ENCODE results near the gene SKI. TPM values are rescaled to one million over a fixed set of nuclear protein-coding genes. Genes with fewer than 3 reads are reported as not detected.

The SKI gene
- total and polyA plus RNA-seq, 2 of the 4 experiments (the other 2 are of a cell fraction), result 2.3 to 20.1 TPM

GRCh38 chr1:2209400-2210083 lies 18.6 kb upstream of the SKI start:
- CTCF ChIA-PET, result interaction anchor here (0.9 kb wide), 1 partner anchor 15 kb away, joined by 4 read pairs; the partner anchor contains the start of gene FAAP20
- no peak for TF ChIP-seq MAZ (IDR thresholded peaks at IDR 0.05; ENCODE audit: borderline replicate concordance, low read depth, low read length)
- no peak for TF ChIP-seq CTCF (conservative IDR thresholded peaks at IDR 0.05; ENCODE audit: low read depth, low read length)
- no peak for TF ChIP-seq SMC3 (IDR thresholded peaks at IDR 0.05; ENCODE audit: low read depth, low read length)
- TF ChIP-seq ELK1 (IDR thresholded peaks at IDR 0.05; ENCODE audit: borderline replicate concordance, low read depth, low read length), result no peak
- no peak for TF ChIP-seq RAD21 (IDR thresholded peaks at IDR 0.05; ENCODE audit: low read length)
- TF ChIP-seq BHLHE40 (IDR thresholded peaks at IDR 0.05; ENCODE audit: low read depth, low read length), result no peak
- TF ChIP-seq POLR2A (IDR thresholded peaks at IDR 0.05; ENCODE audit: low read depth, low read length), result no peak
- TF ChIP-seq CEBPB (IDR thresholded peaks at IDR 0.05; ENCODE audit: low read depth, low read length), result no peak
- TF ChIP-seq NFE2L2 (IDR thresholded peaks at IDR 0.05; ENCODE audit: low read depth, low read length), result no peak
- no peak for TF ChIP-seq MAFK (IDR thresholded peaks at IDR 0.05; ENCODE audit: low read depth, low read length)
- TF ChIP-seq CHD1 (IDR thresholded peaks at IDR 0.05; ENCODE audit: low read depth, low read length), result no peak
- TF ChIP-seq MXI1 (IDR thresholded peaks at IDR 0.05; ENCODE audit: borderline replicate concordance, low read depth, low read length), result no peak
- TF ChIP-seq RFX5 (IDR thresholded peaks at IDR 0.05; ENCODE audit: low read depth, low read length), result no peak
- TF ChIP-seq USF2 (IDR thresholded peaks at IDR 0.05; ENCODE audit: low read depth, low read length), result no peak
- TF ChIP-seq RCOR1 (IDR thresholded peaks at IDR 0.05; ENCODE audit: insufficient replicate concordance, low read length), result no peak

More at GRCh38 chr1:2209400-2210083, 18.6 kb upstream of the SKI start:
- no TSS peak for BruUV-seq (replicated peaks)
- Histone ChIP-seq H2AFZ (replicated peaks; ENCODE audit: low read length, poor library complexity) (no peak overlapping the region), H2BK5ac (ENCODE audit: low read depth, low read length, poor library complexity, severe bottlenecking) (no peak overlapping the region), H3K4me1 (ENCODE audit: control insufficient read depth, insufficient read depth, low read length) (peaks cover 56% of the 10 kb centered on the region), H3K9me1 (ENCODE audit: insufficient read depth, low read length) (peaks cover 8% of the 10 kb centered on the region), H3K4me3 (ENCODE audit: insufficient read depth, low read depth, low read length) (no peak overlapping the region), H2BK120ac (ENCODE audit: low read depth, low read length) (no peak overlapping the region), H3K27ac (ENCODE audit: insufficient read depth, low read length) (no peak overlapping the region), H4K91ac (ENCODE audit: insufficient read depth, low read depth, low read length) (peak overlapping the region; percentile 22), H3K9ac (ENCODE audit: low read depth, low read length) (no peak overlapping the region), H3K36me3 (ENCODE audit: control insufficient read depth, insufficient read depth, low read length) (no peaks in the 10 kb centered on the region), H3K18ac (ENCODE audit: low read depth, low read length) (no peak overlapping the region), H2AK9ac (replicated peaks; ENCODE audit: low read depth, low read length, poor library complexity) (peak overlapping the region; percentile 55), H3K4me2 (ENCODE audit: low read depth, low read length) (no peak overlapping the region), H3K27me3 (ENCODE audit: control insufficient read depth, insufficient read depth, low read length) (no peaks in the 10 kb centered on the region), H3K9me3 (ENCODE audit: control insufficient read depth, insufficient read depth, low read length) (no peaks in the 10 kb centered on the region), H3K56ac (ENCODE audit: extremely low read depth, insufficient read depth, low read length) (no peak overlapping the region), H4K20me1 (ENCODE audit: insufficient read depth, low read length) (no peaks in the 10 kb centered on the region; the same call in 1 of the 2 replicates), H3K14ac (replicated peaks; ENCODE audit: low read depth, low read length) (no peak overlapping the region), H3K23ac (ENCODE audit: low read depth, low read length) (no peak overlapping the region), H2BK15ac (ENCODE audit: low read depth, low read length) (no peak overlapping the region; the same call in 2 of the 3 replicates), H3K79me1 (ENCODE audit: low read depth in 1 of 2, low read length in 2 of 2) (peaks cover 0 to 32% of the 10 kb centered on the region in 2 experiments; a peak in 3 of 4 replicates), H3K4ac (ENCODE audit: low read depth, low read length) (peak overlapping the region; percentile 16; the same call in 1 of the 2 replicates), H2BK20ac (ENCODE audit: low read depth, low read length) (no peak overlapping the region), H2AK5ac (ENCODE audit: low read depth, low read length) (peak overlapping the region; percentile 2; the same call in 1 of the 2 replicates), H4K5ac (ENCODE audit: low read depth, low read length) (no peak overlapping the region), H4K8ac (ENCODE audit: low read depth in 2 of 2, low read length in 2 of 2) (no peak overlapping the region)
- dilution Hi-C loops (cut with HindIII; ENCODE audit: low sequenced_read_pairs, unreplicated experiment) (no loop called here), intact Hi-C loops (cut with micrococcal nuclease) (no loop called here), in situ Hi-C loops (cut with MboI; ENCODE audit: low sequenced_read_pairs) (no loop called here)
- 67% methylated on average over 2 of the region's 18 CpGs; no CpG with 5 or more reads in 1 of the 2 experiments for WGBS, 2 experiments (ENCODE audit: extremely low coverage in 2 of 2, insufficient read length in 1 of 2)
- no peak for DNase-seq
- ATAC-seq (ENCODE audit: low read depth), result no peak
- POLR2A ChIA-PET (ENCODE audit: unreplicated experiment), result interaction anchor here (0.5 to 1.1 kb wide), 2 partner anchors 20 to 25 kb away, joined by 3 to 9 read pairs; no protein-coding TSS in a partner anchor
